OCI-LY7 (cell line): ENCODE data around the gene MAPK8IP1. TPM values are rescaled to one million over a fixed set of nuclear protein-coding genes. Genes with fewer than 3 reads are reported as not detected.

Experiments used
- BruUV-seq: library from RNA; stranded (reverse); fragments of 400-500 nt; replicated peaks from 2 replicates; lab custom pipeline; 2021; lab: Mats Ljungman, UMichigan
- CTCF ChIA-PET: fragments of 300-600 bp; sonication (Branson Sonifier 250); formaldehyde crosslinking; loops from one replicate; lab custom pipeline; 2022; ENCODE audit warnings: antibody characterized with exemption; ENCODE audit not compliant: unreplicated experiment; lab: Charles Lee
- POLR2A ChIA-PET: fragments of 300-600 bp; sonication (Branson Sonifier 250); formaldehyde crosslinking; loops from one replicate; lab custom pipeline; 2022; ENCODE audit warnings: antibody characterized with exemption; lab: Charles Lee
- DNase-seq: peaks from one replicate; pipeline ENCODE4 v3.0.0-alpha.2; 2015; ENCODE audit warnings: low spot score
- H2AFZ ChIP-seq: fragments of 200-600 bp; sonication (generic), shearing (Covaris generic); 2 replicates; pipeline ENCODE4 v1.6.1; 2014; ENCODE audit warnings: mild to moderate bottlenecking, antibody characterized with exemption, low read length, moderate library complexity
- H3K27ac ChIP-seq: fragments of 200-600 bp; sonication (generic); 2 replicates; pipeline ENCODE4 v1.5.1; 2014; ENCODE audit warnings: mixed run types, low read depth, mild to moderate bottlenecking, moderate library complexity, low read length, inconsistent platforms; ENCODE audit not compliant: poor library complexity, severe bottlenecking
- H3K36me3 ChIP-seq: fragments of 200-600 bp; sonication (generic); 2 replicates; pipeline ENCODE4 v1.6.1; 2014; ENCODE audit warnings: mild to moderate bottlenecking, antibody characterized with exemption, low read length, moderate library complexity, mixed read lengths; ENCODE audit not compliant: insufficient read depth
- H3K4me1 ChIP-seq: fragments of 200-600 bp; sonication (generic); 2 replicates; pipeline ENCODE4 v1.5.1; 2014; ENCODE audit warnings: mild to moderate bottlenecking, low read length; ENCODE audit not compliant: insufficient read depth, poor library complexity, severe bottlenecking
- H3K4me2 ChIP-seq: fragments of 200-600 bp; sonication (generic); 2 replicates; pipeline ENCODE4 v1.6.1; 2014; ENCODE audit warnings: mild to moderate bottlenecking, low read length
- H3K4me3 ChIP-seq: fragments of 200-600 bp; sonication (generic); 2 replicates; pipeline ENCODE4 v1.5.1; 2014; ENCODE audit warnings: mild to moderate bottlenecking, low read depth, low read length; ENCODE audit not compliant: poor library complexity, severe bottlenecking
- H3K79me2 ChIP-seq: fragments of 200-600 bp; sonication (generic); 2 replicates; pipeline ENCODE4 v1.6.1; 2016; ENCODE audit warnings: low read depth, mild to moderate bottlenecking, low read length, moderate library complexity, mixed read lengths; ENCODE audit not compliant: insufficient read depth
- H3K9me2 ChIP-seq: fragments of 200-600 bp; sonication (generic); 2 replicates; pipeline ENCODE4 v1.6.1; 2016; ENCODE audit warnings: mild to moderate bottlenecking, low read length, mixed read lengths; ENCODE audit not compliant: insufficient read depth
- H3K9me3 ChIP-seq: fragments of 200-600 bp; sonication (generic); 2 replicates; pipeline ENCODE4 v1.6.1; 2014; ENCODE audit warnings: mild to moderate bottlenecking, mixed run types, low read length, mixed read lengths
- H4K20me1 ChIP-seq: fragments of 200-600 bp; sonication (generic); 2 replicates; pipeline ENCODE4 v1.6.1; 2014; ENCODE audit warnings: mild to moderate bottlenecking, antibody characterized with exemption, low read length, moderate library complexity, mixed read lengths; ENCODE audit not compliant: insufficient read depth
- CTCF ChIP-seq: fragments of 200-600 bp; sonication (generic); conservative IDR thresholded peaks from 2 replicates; pipeline ENCODE4 v1.5.1; 2014; ENCODE audit warnings: mild to moderate bottlenecking, antibody characterized with exemption, low read length, moderate library complexity, mixed read lengths
- EZH2phosphoT487 ChIP-seq: fragments of 200-600 bp; sonication (generic); IDR thresholded peaks from 2 replicates; pipeline ENCODE4 v1.6.1; 2018; ENCODE audit warnings: low read depth, borderline replicate concordance, mild to moderate bottlenecking, mixed run types, antibody characterized with exemption, low read length, moderate library complexity, mixed read lengths
- intact Hi-C: fragments of 100-400 bp; cut with micrococcal nuclease; formaldehyde crosslinking; loops from one replicate; pipeline ENCODE4 v1.10.0; 2022; ENCODE audit not compliant: unreplicated experiment
- total RNA-seq, 2 experiments: library from RNA; depleted of rRNA in 1 of 2; stranded (reverse); fragments of >200 nt in 1 of 2; shearing (Covaris generic) in 1 of 2; gene quantifications; 2 replicates each; pipeline ENCODE4 v1.2.3, GENCODE V29; 2014 to 2022

MAPK8IP1 gene
- total RNA-seq, 2 experiments from 2014 or later, result 2.2 TPM

GRCh38 chr11:45843158-45843924 lies 42.1 kb upstream of the MAPK8IP1 start:
- H3K27ac ChIP-seq, result no peak overlapping the region
- no peaks in the 10 kb centered on the region for H3K9me3 ChIP-seq
- no peaks in the 10 kb centered on the region for H3K9me2 ChIP-seq
- H3K4me2 ChIP-seq, result peak overlapping the region; percentile 57
- TF ChIP-seq EZH2phosphoT487, result no peak
- TF ChIP-seq CTCF, result peak; percentile 96
- CTCF ChIA-PET, result interaction anchor here (1.0 kb wide), 2 partner anchors 8 to 163 kb away, joined by 3 read pairs; no protein-coding TSS in a partner anchor
- BruUV-seq, result no TSS peak
- no peaks in the 10 kb centered on the region for H3K36me3 ChIP-seq
- peak overlapping the region; percentile 89; the same call in 1 of the 2 replicates for H2AFZ ChIP-seq
- peak; percentile 89 for DNase-seq
- peak overlapping the region; percentile 39 for H3K4me3 ChIP-seq
- H3K4me1 ChIP-seq, result peaks cover 21% of the 10 kb centered on the region
- peaks cover 4% of the 10 kb centered on the region; the same call in 1 of the 2 replicates for H4K20me1 ChIP-seq
- intact Hi-C loops, result loop anchor here (1.0 to 2.0 kb wide), 2 partner anchors 89 to 163 kb away; no protein-coding TSS in a partner anchor
- H3K79me2 ChIP-seq, result peaks cover 9% of the 10 kb centered on the region
- POLR2A ChIA-PET, result interaction anchor here (0.6 to 1.6 kb wide), 8 partner anchors 13 to 1002 kb away, joined by 3 to 4 read pairs (median 3); no protein-coding TSS in a partner anchor

GRCh38 chr11:45844822-45845578 lies 40.5 kb upstream of the MAPK8IP1 start:
- Histone ChIP-seq H2AFZ (no peak overlapping the region), H3K27ac (no peak overlapping the region), H3K9me2 (no peaks in the 10 kb centered on the region), H3K79me2 (peaks cover 18% of the 10 kb centered on the region), H3K4me2 (no peak overlapping the region), H3K36me3 (no peaks in the 10 kb centered on the region), H3K4me3 (no peak overlapping the region), H3K4me1 (peaks cover 31% of the 10 kb centered on the region), H3K9me3 (no peaks in the 10 kb centered on the region), H4K20me1 (peaks cover 12% of the 10 kb centered on the region; the same call in 1 of the 2 replicates)
- no peak for DNase-seq
- ChIA-PET CTCF (interaction anchor here (0.6 kb wide), 1 partner anchor 716 kb away, joined by 3 read pairs; no protein-coding TSS in a partner anchor), POLR2A (interaction anchor here (0.6 to 1.0 kb wide), 4 partner anchors 88 to 452 kb away, joined by 3 read pairs; no protein-coding TSS in a partner anchor)
- intact Hi-C loops, result loop anchor here (5.0 kb wide), 2 partner anchors 73 to 277 kb away; partner anchors contain the start of gene PHF21A
- TF ChIP-seq EZH2phosphoT487 (no peak), CTCF (no peak)
- BruUV-seq, result no TSS peak
